ACC112 (cell line): ENCODE measurements around the gene FCER2.
"Not testable (repeated sequence)": the region's sequence is repeated elsewhere in the genome, so short reads cannot be mapped to it uniquely, and the experiment has no call there.

Experiments used
- H2AFZ ChIP-seq: fragments of 200-600 bp; sonication (generic); one replicate; pipeline ENCODE4 v1.6.0; 2017; ENCODE audit warnings: antibody characterized with exemption, low read length; ENCODE audit not compliant: unreplicated experiment
- H3K27ac ChIP-seq: fragments of 200-600 bp; sonication (generic); 2 replicates; pipeline ENCODE4 v1.5.1; 2014; ENCODE audit warnings: low read depth, mild to moderate bottlenecking, antibody characterized with exemption, low read length, moderate library complexity
- H3K27me3 ChIP-seq: fragments of 200-600 bp; sonication (generic); 2 replicates; pipeline ENCODE4 v1.6.1; 2014; ENCODE audit warnings: mild to moderate bottlenecking, antibody characterized with exemption, low read length, moderate library complexity, mixed read lengths; ENCODE audit not compliant: insufficient read depth
- H3K36me3 ChIP-seq: fragments of 200-600 bp; sonication (generic); 2 replicates; pipeline ENCODE4 v1.6.1; 2016; ENCODE audit warnings: mild to moderate bottlenecking, antibody characterized with exemption, low read length, moderate library complexity, mixed read lengths; ENCODE audit not compliant: insufficient read depth
- H3K4me1 ChIP-seq: fragments of 200-600 bp; sonication (generic); one replicate; pipeline ENCODE4 v1.6.1; 2016; ENCODE audit warnings: low read length, mixed read lengths; ENCODE audit not compliant: insufficient read depth, unreplicated experiment, control insufficient read depth
- H3K4me3 ChIP-seq: fragments of 200-600 bp; sonication (generic); 2 replicates; pipeline ENCODE4 v1.5.1; 2014; ENCODE audit warnings: mild to moderate bottlenecking, low read depth, low read length
- H3K79me2 ChIP-seq: fragments of 200-600 bp; sonication (generic); one replicate; pipeline ENCODE4 v1.6.0; 2016; ENCODE audit warnings: low read length; ENCODE audit not compliant: control insufficient read depth, unreplicated experiment, insufficient read depth

The FCER2 gene, protein sequence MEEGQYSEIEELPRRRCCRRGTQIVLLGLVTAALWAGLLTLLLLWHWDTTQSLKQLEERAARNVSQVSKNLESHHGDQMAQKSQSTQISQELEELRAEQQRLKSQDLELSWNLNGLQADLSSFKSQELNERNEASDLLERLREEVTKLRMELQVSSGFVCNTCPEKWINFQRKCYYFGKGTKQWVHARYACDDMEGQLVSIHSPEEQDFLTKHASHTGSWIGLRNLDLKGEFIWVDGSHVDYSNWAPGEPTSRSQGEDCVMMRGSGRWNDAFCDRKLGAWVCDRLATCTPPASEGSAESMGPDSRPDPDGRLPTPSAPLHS

DNA sequence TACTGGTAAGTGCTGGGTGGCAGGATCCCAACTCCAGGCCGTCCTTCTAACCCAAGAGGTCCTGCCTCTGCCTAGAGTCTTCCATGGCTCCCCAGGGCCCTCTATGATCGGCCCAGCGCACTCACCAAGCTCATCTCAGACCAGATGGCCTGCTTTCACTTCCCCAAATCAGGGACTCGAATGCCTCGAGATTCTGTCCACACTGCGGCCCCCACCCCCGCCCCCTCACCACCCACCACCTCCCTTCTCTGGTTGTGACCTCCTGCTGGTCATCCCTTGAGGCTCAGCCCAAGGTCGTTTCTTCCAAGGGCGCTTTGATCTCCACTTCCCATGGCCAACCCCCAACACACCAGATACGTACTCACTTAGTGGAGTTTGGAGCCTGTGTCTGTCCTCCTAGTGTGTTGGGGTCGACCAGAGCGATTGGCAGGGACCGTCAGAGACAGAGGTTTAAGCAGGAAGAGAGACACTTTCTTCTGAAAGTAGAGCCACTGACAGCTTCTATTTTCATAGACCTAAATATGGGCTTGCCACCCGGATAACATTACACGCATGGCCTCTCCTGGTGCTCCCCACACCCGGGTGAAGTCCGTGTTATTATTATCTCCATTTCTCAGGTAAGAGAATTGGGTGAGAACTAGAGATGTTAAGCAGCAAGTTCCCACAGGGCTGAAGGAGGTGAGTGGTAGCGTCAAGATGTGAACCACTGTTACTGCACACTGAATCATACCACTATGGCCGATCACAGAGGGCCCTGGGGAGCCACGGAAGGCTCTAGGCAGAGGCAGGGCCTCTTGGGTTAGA is at the start of gene FCER2:
Gene FCER2 (minus strand): TSS at position 478 of the 804 bp plus-strand sequence. CDS start 2,371 bp downstream, outside the sequence.
- H3K27me3 ChIP-seq: peaks cover 20% of the 10 kb centered on the region
- no peaks in the 10 kb centered on the region for H3K79me2 ChIP-seq
- no peak within 1 kb of the TSS for H3K4me3 ChIP-seq
- H2AFZ ChIP-seq: no peak within 1 kb of the TSS
- H3K4me1 ChIP-seq: no peaks in the 10 kb centered on the region
- no peaks in the 10 kb centered on the region for H3K36me3 ChIP-seq
- no peak within 1 kb of the TSS for H3K27ac ChIP-seq

DNA sequence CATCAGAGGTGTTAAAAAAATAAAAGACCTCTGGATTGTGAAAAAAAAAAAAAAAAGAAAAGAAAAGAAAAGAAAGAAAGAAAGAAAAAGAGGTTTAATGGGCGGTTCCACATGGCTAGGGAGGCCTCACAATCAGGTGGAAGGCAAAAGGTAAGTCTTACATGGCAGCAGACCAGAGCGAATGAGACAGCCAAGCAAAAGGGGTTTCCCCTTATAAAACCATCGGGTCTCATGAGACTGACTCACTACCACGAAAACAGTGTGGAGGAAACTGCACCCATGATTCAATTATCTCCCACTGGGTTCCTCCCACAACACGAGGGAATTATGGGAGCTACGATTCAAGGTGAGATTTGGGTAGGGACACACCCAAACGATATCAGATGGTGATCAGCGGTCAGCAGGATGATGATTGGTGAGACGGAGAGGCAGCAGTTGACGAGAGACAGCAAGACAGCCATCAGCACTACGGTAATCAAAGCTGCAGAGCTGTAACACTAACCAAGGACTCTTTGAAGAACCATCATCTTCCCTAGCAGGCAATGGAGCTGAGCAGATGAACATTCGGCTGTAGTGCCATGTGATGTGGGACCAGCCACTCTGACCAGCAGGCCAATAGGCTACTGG is 49.3 kb upstream of the FCER2 start:
- peaks cover 18% of the 10 kb centered on the region for H3K27me3 ChIP-seq

DNA sequence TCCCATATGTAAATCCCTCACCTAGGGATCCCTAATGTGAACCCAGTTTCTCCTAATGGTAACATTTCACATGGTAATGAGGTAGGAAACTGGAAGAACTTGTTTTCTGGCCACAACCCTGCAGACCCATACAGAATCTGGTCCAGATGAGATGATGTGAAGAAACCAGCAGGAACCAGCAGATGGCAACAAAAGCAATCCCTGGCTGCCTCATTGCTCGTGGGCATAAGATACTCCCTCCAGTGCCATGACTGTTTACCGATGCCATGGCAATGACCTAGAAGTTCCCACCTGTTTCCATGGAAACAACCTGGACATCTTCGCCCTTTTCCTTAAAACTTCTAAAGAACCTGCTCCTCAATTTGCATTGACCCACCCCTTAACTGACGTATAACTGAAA is 46.8 kb upstream of the FCER2 start:
- Histone ChIP-seq H3K27ac (no peak overlapping the region), H3K27me3 (peaks cover 12% of the 10 kb centered on the region), H3K4me1 (no peaks in the 10 kb centered on the region)

More for the DNA sequence above, 49.3 kb upstream of the FCER2 start:
- H2AFZ ChIP-seq: no peak overlapping the region
- H3K27ac ChIP-seq: no peak overlapping the region
- H3K4me1 ChIP-seq: no peaks in the 10 kb centered on the region
- no peaks in the 10 kb centered on the region for H3K36me3 ChIP-seq
- no peaks in the 10 kb centered on the region for H3K79me2 ChIP-seq
- H3K4me3 ChIP-seq: no peak overlapping the region

DNA sequence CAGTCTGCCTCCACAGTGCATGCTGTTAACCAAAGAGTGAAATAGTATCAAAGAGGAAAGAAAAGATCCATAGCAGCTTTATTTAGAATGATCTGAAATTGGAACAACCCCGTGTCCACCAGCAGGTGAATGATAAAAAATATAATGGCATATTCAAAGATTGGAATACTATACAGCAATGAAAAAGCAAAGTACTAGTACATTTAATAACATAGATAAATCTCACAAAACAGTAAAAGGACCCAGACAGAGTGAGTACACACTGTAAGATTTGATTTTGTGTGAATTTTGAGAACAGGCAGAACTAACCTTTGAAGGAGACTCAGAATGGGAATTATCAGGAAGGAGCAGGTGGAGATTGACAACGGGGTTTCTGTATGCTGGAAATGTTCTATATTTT is 46.2 kb upstream of the FCER2 start:
- Histone ChIP-seq H2AFZ (no peak overlapping the region), H3K36me3 (no peaks in the 10 kb centered on the region), H3K4me3 (no peak overlapping the region), H3K27ac (no peak overlapping the region), H3K4me1 (no peaks in the 10 kb centered on the region), H3K79me2 (no peaks in the 10 kb centered on the region), H3K27me3 (peaks cover 8% of the 10 kb centered on the region)

More for the DNA sequence above, 46.8 kb upstream of the FCER2 start:
- H3K79me2 ChIP-seq: no peaks in the 10 kb centered on the region
- no peak overlapping the region for H3K4me3 ChIP-seq
- no peaks in the 10 kb centered on the region for H3K36me3 ChIP-seq
- no peak overlapping the region for H2AFZ ChIP-seq

DNA sequence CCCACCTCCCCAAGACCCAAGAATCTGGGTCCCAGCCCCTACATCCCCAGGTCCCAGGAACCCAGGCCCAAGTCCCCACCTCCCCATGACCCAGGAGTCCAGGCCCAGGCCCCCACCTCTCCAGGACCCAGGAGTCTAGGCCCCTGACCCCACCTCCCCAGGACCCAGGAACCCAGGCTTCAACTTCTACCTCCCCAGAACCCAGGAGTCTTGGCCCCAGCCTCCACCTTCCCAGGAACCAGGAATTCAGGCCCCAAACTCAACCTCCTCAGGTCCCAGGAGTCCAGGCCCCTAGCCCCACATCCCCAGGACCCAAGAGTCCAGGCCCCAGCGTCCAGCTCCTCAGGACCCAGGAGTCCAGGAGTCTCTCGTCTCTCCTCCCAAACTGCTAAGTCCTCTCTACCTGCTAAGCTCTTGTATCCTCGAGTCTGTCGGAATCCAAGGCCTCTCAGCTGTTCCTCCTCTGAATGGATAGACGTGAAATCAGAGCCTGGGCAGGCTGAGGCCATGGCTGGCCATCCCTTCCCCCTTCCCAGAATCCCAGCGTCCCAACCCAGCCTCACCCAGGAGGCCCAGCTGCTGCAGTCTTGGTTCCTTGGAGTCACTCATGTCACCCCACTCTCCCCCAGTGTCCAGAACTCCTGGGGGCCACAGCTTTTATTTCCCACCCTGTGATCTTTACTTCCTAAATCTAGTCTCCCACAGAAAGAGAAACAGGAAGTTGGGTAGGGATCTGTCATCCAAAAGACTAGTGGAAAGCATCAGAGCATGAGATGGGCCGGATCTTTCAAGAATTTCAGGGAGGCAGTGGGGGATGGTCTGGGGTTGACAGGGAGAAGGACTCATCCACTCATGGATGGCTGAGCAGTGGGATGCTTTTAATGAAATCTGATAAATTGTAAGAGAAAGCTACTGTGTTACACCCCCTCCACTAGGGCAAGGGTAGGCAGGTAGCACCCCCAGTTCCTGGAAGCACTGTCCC is 45.3 kb upstream of the FCER2 start, which contains the start of gene CD209:
Gene CD209 (minus strand): TSS at position 632 of the 982 bp plus-strand sequence. CDS start 23 bp downstream, at position 609.
- no peaks in the 10 kb centered on the region for H3K79me2 ChIP-seq
- no peak within 1 kb of the TSS for H2AFZ ChIP-seq
- H3K36me3 ChIP-seq: no peaks in the 10 kb centered on the region
- H3K27me3 ChIP-seq: peaks cover 11% of the 10 kb centered on the region; the same call in 1 of the 2 replicates
- no peak within 1 kb of the TSS for H3K27ac ChIP-seq
- H3K4me1 ChIP-seq: no peaks in the 10 kb centered on the region
- no peak within 1 kb of the TSS for H3K4me3 ChIP-seq

DNA sequence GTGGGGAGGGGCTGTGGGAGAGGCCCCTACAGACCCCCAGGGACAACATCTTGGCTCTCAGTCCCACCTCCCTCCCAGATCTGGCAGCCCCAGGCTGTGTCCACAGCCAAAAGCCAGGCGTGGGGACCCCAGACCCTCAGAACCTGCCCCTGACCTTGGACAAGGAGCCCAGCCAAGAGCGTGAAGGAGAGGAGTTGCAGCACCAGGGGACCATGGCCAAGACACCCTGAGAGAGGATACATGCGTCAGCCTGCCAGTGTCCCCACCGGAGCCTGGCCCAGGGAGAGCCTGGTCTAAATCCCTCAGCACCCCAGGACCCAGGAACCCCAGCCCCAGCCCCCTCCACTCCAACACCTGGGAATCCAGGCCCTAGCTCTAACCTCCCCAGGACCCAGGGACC is 44.4 kb upstream of the FCER2 start:
- not testable (repeated sequence) for H2AFZ ChIP-seq, H3K4me1 ChIP-seq, H3K27ac ChIP-seq, H3K4me3 ChIP-seq, H3K79me2 ChIP-seq, H3K36me3 ChIP-seq
- peaks cover 11% of the 10 kb centered on the region for H3K27me3 ChIP-seq

DNA sequence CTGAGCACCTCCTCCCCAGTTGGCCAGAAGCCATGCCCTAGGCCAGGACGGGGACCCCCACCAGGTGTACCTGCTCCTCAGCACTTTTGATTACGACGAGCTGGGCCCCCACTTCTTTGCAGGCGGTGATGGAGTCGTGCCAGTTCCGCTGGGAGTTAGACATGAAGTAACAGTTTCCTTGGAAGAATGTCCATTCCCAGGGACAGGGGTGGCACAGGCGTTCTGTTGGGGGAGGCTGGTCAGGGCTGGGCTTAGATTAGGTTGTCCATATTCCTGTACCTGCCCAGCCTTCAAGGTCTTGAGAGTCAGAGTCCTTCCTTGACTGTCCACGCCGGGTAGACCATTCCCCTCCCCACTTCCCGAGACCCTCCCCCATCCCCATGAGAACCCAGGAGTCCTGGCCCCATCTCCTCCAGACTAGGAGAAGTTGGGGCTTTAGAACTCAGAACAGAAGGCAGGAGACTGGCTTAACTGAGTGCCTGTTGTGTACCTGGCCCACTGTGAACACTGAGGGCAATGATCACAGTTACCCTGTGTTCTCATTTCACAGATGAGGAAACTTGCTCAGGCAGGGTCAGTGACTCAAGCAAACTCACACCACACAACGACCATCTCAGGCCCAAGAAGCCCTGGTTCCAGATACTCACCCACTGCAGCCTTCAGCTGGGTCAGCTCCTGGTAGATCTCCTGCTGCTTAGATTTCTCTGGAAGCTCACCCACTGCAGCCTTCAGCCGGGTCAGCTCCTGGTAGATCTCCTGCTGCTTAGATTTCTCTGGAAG is 43.1 kb upstream of the FCER2 start:
- H3K36me3 ChIP-seq: no peaks in the 10 kb centered on the region
- H3K79me2 ChIP-seq: no peaks in the 10 kb centered on the region
- no peak overlapping the region for H3K4me3 ChIP-seq
- no peaks in the 10 kb centered on the region for H3K4me1 ChIP-seq
- H3K27me3 ChIP-seq: peaks cover 15% of the 10 kb centered on the region
- no peak overlapping the region for H3K27ac ChIP-seq
- no peak overlapping the region for H2AFZ ChIP-seq

DNA sequence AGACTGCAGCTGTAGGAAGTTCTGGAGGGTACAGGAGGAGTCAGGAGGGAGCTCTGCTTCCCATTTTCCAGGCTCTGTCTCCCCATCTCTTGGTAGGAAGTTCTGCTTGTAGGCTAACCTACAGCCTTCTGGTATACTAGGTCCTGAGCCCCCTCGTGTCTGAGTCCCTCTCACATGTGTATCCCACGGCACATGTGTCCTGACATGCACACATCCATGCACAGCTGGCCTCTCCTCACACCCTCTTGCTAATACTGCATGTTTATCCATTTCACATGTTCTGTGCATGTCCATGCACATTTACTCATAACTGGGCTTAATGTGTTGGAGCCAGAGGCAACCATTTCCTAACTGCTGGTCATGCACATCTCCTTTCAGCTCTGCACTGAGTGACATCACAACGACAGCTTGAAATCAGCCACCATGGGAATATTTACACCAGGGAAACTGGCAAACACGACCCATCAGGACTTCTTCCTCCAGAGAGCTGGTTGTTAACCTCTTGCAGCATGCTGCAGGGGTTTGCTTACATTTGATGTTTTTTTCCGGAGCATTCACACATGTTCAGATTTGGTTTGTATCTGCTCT is 42.4 kb upstream of the FCER2 start:
- no peak overlapping the region for H3K4me3 ChIP-seq
- no peak overlapping the region for H2AFZ ChIP-seq
- no peaks in the 10 kb centered on the region for H3K79me2 ChIP-seq
- H3K27me3 ChIP-seq: peaks cover 22% of the 10 kb centered on the region
- H3K36me3 ChIP-seq: no peaks in the 10 kb centered on the region
- H3K4me1 ChIP-seq: no peaks in the 10 kb centered on the region
- H3K27ac ChIP-seq: no peak overlapping the region

DNA sequence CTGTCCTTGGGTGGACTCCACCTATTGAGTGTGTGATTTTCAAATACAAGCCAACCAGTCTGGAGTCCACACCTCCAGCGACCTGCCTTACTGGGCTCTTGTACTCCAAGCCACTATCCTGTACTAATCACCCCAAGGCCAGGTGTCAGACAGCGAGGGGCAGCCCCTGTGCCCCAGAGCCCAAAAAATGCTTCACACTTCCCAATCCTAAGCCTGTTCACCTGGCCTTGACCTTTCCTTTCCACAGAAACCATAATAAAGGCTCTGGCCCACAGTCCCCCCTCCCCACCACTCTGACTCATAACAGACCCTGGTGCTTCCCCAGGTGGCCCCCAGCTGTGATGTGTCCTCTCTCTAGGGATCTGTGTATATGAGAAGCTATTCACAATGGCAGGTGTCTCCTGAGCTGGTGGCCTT is 41.5 kb upstream of the FCER2 start:
- Histone ChIP-seq H3K4me3 (no peak overlapping the region), H3K4me1 (no peaks in the 10 kb centered on the region), H3K27ac (no peak overlapping the region), H3K36me3 (no peaks in the 10 kb centered on the region), H3K27me3 (peaks cover 25% of the 10 kb centered on the region), H2AFZ (no peak overlapping the region), H3K79me2 (no peaks in the 10 kb centered on the region)
